Ovary (tissue), 3 donors: ENCODE results near the gene CACNB4.

Experiments
- POLR2A ChIP-seq: fragments of 450-650 bp; IDR thresholded peaks from one replicate; pipeline ENCODE4 v1.6.1; 2017; ENCODE audit warnings: antibody characterized with exemption, mild to moderate bottlenecking, moderate library complexity
- TF ChIP-seq, protein P1 (sequence below), 3 donors: fragments of 450-650 bp in 2 of 3; fragments of 200-600 bp in 1 of 3; IDR thresholded peaks; one replicate each; pipeline versions ENCODE4 v1.5.1 to v1.8.0; 2016 to 2022; ENCODE audit warnings: antibody characterized with exemption in 3 of 3, mild to moderate bottlenecking in 1 of 3
- donor health status: DM: no; HTN: no; CAD: no.

DNA sequence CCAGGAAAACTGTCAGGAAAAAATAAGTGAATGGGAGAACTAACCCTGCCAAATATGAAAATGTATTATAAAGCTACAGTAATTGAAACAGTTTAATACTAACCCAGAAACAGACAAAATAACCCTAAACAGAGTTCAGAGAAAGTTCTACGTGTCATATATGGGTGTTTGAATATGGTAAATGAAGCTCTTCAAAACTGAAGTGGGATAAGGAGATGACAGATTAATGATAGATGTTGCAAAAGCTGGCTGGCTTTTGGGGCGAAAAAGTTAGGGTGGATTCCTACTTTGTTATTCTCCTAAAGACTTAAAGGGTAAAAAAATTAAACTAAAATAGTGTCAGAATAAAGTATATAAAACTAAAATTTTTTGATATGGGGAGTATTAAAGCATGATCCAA lies 168.8 kb downstream of the CACNB4 start:
- TF ChIP-seq POLR2A = no peak
- TF ChIP-seq, protein P1, sequence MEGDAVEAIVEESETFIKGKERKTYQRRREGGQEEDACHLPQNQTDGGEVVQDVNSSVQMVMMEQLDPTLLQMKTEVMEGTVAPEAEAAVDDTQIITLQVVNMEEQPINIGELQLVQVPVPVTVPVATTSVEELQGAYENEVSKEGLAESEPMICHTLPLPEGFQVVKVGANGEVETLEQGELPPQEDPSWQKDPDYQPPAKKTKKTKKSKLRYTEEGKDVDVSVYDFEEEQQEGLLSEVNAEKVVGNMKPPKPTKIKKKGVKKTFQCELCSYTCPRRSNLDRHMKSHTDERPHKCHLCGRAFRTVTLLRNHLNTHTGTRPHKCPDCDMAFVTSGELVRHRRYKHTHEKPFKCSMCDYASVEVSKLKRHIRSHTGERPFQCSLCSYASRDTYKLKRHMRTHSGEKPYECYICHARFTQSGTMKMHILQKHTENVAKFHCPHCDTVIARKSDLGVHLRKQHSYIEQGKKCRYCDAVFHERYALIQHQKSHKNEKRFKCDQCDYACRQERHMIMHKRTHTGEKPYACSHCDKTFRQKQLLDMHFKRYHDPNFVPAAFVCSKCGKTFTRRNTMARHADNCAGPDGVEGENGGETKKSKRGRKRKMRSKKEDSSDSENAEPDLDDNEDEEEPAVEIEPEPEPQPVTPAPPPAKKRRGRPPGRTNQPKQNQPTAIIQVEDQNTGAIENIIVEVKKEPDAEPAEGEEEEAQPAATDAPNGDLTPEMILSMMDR (IDR thresholded peaks at IDR 0.05) = no peak
